B cell (primary cell): Measurements from ENCODE around the gene NDUFAF2. TPM values are rescaled to one million over a fixed set of nuclear protein-coding genes. Genes with fewer than 3 reads are reported as not detected.

Source experiments
- ATAC-seq: fragments of 200-7000 bp; cut with Tn5 transposase; one replicate; pipeline ENCODE4 v1.10.0; 2021; ENCODE audit warnings: low read depth, mild to moderate bottlenecking, moderate number of reproducible peaks, moderate library complexity
- CTCF ChIA-PET: fragments of 350-600 bp; sonication (Branson Sonifier 250); formaldehyde crosslinking; loops from one replicate; lab custom pipeline; 2021; ENCODE audit warnings: antibody characterized with exemption, inconsistent platforms; lab: Charles Lee
- POLR2A ChIA-PET: fragments of 350-600 bp; sonication (Branson Sonifier 250); formaldehyde crosslinking; loops from one replicate; lab custom pipeline; 2021; ENCODE audit warnings: antibody characterized with exemption; lab: Charles Lee
- DNase-seq: peaks from one replicate; pipeline ENCODE4 v3.0.0; 2013
- H2AFZ ChIP-seq: 2 replicates; pipeline ENCODE4 v1.6.1; 2012; ENCODE audit warnings: mild to moderate bottlenecking, low read depth, low read length; ENCODE audit not compliant: insufficient read depth, poor library complexity, severe bottlenecking
- H3K27ac ChIP-seq, 2 donors: 1 replicate in 1 of 2; 2 replicates in 1 of 2; pipeline ENCODE4 v1.5.1; 2012 to 2013; ENCODE audit warnings: low read length in 2 of 2, mild to moderate bottlenecking in 2 of 2, moderate library complexity in 1 of 2
- H3K27me3 ChIP-seq, 4 experiments: fragments of 200-600 bp in 1 of 4; sonication (generic) in 1 of 4; replicated peaks in 1 of 4; 1 replicate in 2 of 4; 2 replicates in 2 of 4; pipeline versions ENCODE4 v1.6.1 to v1.7.0; 2013 to 2016; ENCODE audit warnings: low read length in 3 of 4, mild to moderate bottlenecking in 2 of 4, mixed read lengths in 1 of 4, moderate library complexity in 1 of 4; ENCODE audit not compliant: insufficient read depth in 4 of 4, control insufficient read depth in 3 of 4; ENCODE audit errors: control extremely low read depth in 1 of 4
- H3K36me3 ChIP-seq, 2 experiments: replicated peaks in 1 of 2; 1 replicate in 1 of 2; 2 replicates in 1 of 2; pipeline versions ENCODE4 v1.6.1 to v1.7.1; 2013; ENCODE audit warnings: low read length in 1 of 2; ENCODE audit not compliant: insufficient read depth in 2 of 2, control insufficient read depth in 1 of 2; ENCODE audit errors: control extremely low read depth in 1 of 2, extremely low read depth in 1 of 2
- H3K4me1 ChIP-seq, 2 donors: fragments of 200-600 bp in 1 of 2; sonication (generic) in 1 of 2; 1 replicate in 1 of 2; 2 replicates in 1 of 2; pipeline versions ENCODE4 v1.5.1 to v1.6.1; 2013 to 2017; ENCODE audit warnings: low read length in 2 of 2; ENCODE audit not compliant: control insufficient read depth in 2 of 2, insufficient read depth in 2 of 2
- H3K4me2 ChIP-seq: replicated peaks from 2 replicates; pipeline ENCODE3; 2012; ENCODE audit warnings: mild to moderate bottlenecking, low read depth, low read length; ENCODE audit not compliant: poor library complexity, severe bottlenecking
- H3K4me3 ChIP-seq, 5 experiments: fragments of 200-600 bp in 1 of 5; sonication (generic) in 1 of 5; 1 replicate in 3 of 5; 2 replicates in 2 of 5; pipeline versions ENCODE4 v1.5.1 to v1.7.0; 2011 to 2016; ENCODE audit warnings: low read length in 4 of 5, mild to moderate bottlenecking in 4 of 5, low read depth in 2 of 5, control low read depth in 1 of 5, moderate library complexity in 1 of 5; ENCODE audit not compliant: insufficient read depth in 1 of 5; ENCODE audit errors: control extremely low read depth in 1 of 5, extremely low read depth in 1 of 5
- H3K79me2 ChIP-seq: fragments of 200-600 bp; sonication (generic); one replicate; pipeline ENCODE4 v1.6.0; 2016; ENCODE audit warnings: low read length; ENCODE audit not compliant: control insufficient read depth, insufficient read depth
- H3K9ac ChIP-seq: fragments of 200-600 bp; sonication (generic); 2 replicates; pipeline ENCODE4 v1.6.1; 2017; ENCODE audit warnings: mild to moderate bottlenecking, low read length, moderate library complexity
- H3K9me3 ChIP-seq, 3 donors: one replicate each; pipeline versions ENCODE4 v1.6.1 to v1.7.1; 2013; ENCODE audit warnings: low read length in 2 of 3; ENCODE audit not compliant: control insufficient read depth in 2 of 3, insufficient read depth in 1 of 3; ENCODE audit errors: control extremely low read depth in 1 of 3
- H4K20me1 ChIP-seq: 2 replicates; pipeline ENCODE4 v1.6.0; 2012; ENCODE audit warnings: mild to moderate bottlenecking, low read length; ENCODE audit not compliant: insufficient read depth, control insufficient read depth, poor library complexity, severe bottlenecking
- H3K27ac Mint-ChIP-seq: one replicate; pipeline ENCODE4 v1.8.0; 2021; ENCODE audit warnings: mixed read lengths
- H3K27me3 Mint-ChIP-seq: one replicate; pipeline ENCODE4 v1.8.0; 2021; ENCODE audit warnings: mixed read lengths
- H3K4me1 Mint-ChIP-seq: one replicate; pipeline ENCODE4 v1.8.0; 2021; ENCODE audit warnings: mixed read lengths
- H3K4me3 Mint-ChIP-seq: one replicate; pipeline ENCODE4 v1.8.0; 2021; ENCODE audit warnings: mixed read lengths
- H3K9me3 Mint-ChIP-seq: one replicate; pipeline ENCODE4 v1.8.0; 2022; ENCODE audit warnings: mixed read lengths; ENCODE audit not compliant: insufficient read depth
- EZH2 ChIP-seq: IDR thresholded peaks from 2 replicates; pipeline ENCODE4 v1.6.1; 2012; ENCODE audit warnings: borderline replicate concordance, low read depth, mild to moderate bottlenecking, moderate library complexity, low read length; ENCODE audit not compliant: insufficient read depth, poor library complexity, severe bottlenecking
- WGBS: methylation state at CpG from one replicate; pipeline ENCODE4 v1.1.5; 2013; ENCODE audit warnings: missing lambda C conversion rate; ENCODE audit not compliant: insufficient coverage; 5-methylcytosine and 5-hydroxymethylcytosine counted together
- intact Hi-C: fragments of 100-400 bp; cut with micrococcal nuclease; formaldehyde crosslinking; loops from one replicate; pipeline ENCODE4 v1.10.0; 2022
- polyA plus RNA-seq: library from polyadenylated mRNA; depleted of rRNA; stranded (reverse); fragments of >200 nt; gene quantifications from 2 replicates; pipeline ENCODE4 v1.2.3, GENCODE V29; 2012
- total RNA-seq, 2 donors: library from RNA; stranded (reverse); fragments of 120-200 nt in 1 of 2; gene quantifications; 1 replicate in 1 of 2; 2 replicates in 1 of 2; pipeline versions ENCODE4 v1.2.3 to v1.2.4, GENCODE V29; 2013 to 2022
- TF ChIP-seq, protein P1 (sequence below): fragments of 200-600 bp; IDR thresholded peaks from one replicate; pipeline ENCODE4 v1.8.0; 2022; ENCODE audit warnings: antibody characterized with exemption, mild to moderate bottlenecking

NDUFAF2 gene
- total and polyA plus RNA-seq, 2 donors (not counting 1 experiment from before 2014, with no cell fraction given) = 6.3 to 9.7 TPM

DNA sequence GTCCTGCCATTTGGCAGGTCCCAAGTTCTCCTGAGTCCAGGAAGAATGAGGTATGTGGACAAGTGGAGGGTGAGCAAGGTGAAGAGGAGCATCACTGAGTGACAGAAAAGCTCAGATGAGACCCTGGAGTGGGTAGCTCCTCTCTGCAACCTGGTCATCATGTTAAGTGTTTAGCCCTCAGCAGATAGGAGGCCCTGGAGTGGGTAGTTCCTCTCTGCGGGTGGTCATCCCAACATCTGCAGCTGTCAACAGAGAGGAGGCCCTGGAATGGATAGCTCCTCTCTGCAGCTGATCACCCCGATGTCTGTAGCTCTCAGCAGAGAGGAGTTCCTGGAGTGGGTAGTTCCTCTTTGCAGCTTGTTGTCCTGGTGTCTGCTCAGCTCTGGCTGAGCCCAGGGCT, 48.4 kb downstream of the NDUFAF2 start:
- Histone ChIP-seq H3K27ac (no peak overlapping the region), H3K9ac (no peak overlapping the region), H3K79me2 (peaks cover 20% of the 10 kb centered on the region), H3K4me2 (no peak overlapping the region), H3K36me3 (no peaks in the 10 kb centered on the region), H2AFZ (no peak overlapping the region), H3K4me1 (no peaks in the 10 kb centered on the region), H3K4me3 (no peak overlapping the region), H3K27me3 (no peaks in the 10 kb centered on the region), H3K9me3 (peaks cover 0 to 26% (median 20%) of the 10 kb centered on the region in 3 donors), H4K20me1 (no peaks in the 10 kb centered on the region)
- Mint-ChIP-seq H3K27me3 (no peaks in the 10 kb centered on the region), H3K9me3 (peaks cover 18% of the 10 kb centered on the region), H3K4me1 (no peaks in the 10 kb centered on the region), H3K27ac (no peak overlapping the region), H3K4me3 (no peak overlapping the region)
- intact Hi-C loops = no loop called here
- ChIA-PET CTCF (no interaction called here), POLR2A (no interaction called here)
- ATAC-seq = no peak
- no peak for TF ChIP-seq EZH2
- TF ChIP-seq, protein P1, sequence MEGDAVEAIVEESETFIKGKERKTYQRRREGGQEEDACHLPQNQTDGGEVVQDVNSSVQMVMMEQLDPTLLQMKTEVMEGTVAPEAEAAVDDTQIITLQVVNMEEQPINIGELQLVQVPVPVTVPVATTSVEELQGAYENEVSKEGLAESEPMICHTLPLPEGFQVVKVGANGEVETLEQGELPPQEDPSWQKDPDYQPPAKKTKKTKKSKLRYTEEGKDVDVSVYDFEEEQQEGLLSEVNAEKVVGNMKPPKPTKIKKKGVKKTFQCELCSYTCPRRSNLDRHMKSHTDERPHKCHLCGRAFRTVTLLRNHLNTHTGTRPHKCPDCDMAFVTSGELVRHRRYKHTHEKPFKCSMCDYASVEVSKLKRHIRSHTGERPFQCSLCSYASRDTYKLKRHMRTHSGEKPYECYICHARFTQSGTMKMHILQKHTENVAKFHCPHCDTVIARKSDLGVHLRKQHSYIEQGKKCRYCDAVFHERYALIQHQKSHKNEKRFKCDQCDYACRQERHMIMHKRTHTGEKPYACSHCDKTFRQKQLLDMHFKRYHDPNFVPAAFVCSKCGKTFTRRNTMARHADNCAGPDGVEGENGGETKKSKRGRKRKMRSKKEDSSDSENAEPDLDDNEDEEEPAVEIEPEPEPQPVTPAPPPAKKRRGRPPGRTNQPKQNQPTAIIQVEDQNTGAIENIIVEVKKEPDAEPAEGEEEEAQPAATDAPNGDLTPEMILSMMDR = no peak
- DNase-seq = no peak
- WGBS = 100% methylated on average over 2 of the region's 2 CpGs

DNA sequence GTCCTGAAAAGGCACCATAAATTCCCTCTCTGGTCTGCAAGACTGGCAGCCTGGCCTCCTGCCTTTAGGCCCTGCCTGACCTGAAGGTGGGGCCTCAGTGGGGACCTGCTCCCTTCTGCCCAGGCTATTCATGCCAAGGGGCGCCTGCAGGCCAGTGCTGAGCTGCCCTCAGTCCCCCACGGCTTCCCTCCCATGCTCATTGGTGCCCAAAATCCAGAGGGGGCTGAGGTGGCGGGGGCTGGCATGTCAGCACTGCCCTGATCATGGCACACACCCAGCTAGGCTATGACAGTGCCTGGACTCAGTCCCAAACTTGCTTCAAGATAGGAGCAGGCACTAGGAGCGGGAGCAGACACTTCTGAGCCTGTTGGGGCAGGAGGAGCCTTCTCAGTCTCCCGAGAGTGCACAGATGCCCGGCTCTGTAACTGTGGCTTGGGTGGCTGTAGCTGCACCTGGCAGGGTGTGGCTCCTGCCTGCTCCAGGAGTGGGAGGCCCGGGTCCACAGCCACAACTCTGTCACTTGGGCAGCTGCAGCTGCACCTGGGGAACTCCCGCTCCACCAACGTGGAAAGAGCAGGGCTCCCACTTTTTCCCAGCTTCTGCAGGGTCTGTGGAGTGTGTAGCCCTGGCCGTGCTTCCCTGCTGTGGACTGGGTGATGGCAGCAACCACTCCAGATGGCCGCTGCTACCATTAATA, 49.0 kb downstream of the NDUFAF2 start:
- Histone ChIP-seq H3K27me3 (no peaks in the 10 kb centered on the region), H4K20me1 (no peaks in the 10 kb centered on the region), H3K36me3 (no peaks in the 10 kb centered on the region), H3K79me2 (peaks cover 20% of the 10 kb centered on the region), H3K27ac (no peak overlapping the region), H3K9me3 (peaks cover 0 to 26% (median 20%) of the 10 kb centered on the region in 3 donors), H2AFZ (no peak overlapping the region), H3K4me1 (no peaks in the 10 kb centered on the region), H3K4me2 (no peak overlapping the region), H3K4me3 (no peak overlapping the region), H3K9ac (no peak overlapping the region)
- Mint-ChIP-seq H3K4me1 (no peaks in the 10 kb centered on the region), H3K27ac (no peak overlapping the region), H3K27me3 (no peaks in the 10 kb centered on the region), H3K9me3 (peaks cover 18% of the 10 kb centered on the region), H3K4me3 (no peak overlapping the region)
- ATAC-seq (no peak), DNase-seq (no peak)
- intact Hi-C loops = no loop called here
- CTCF ChIA-PET = no interaction called here
- POLR2A ChIA-PET = no interaction called here
- WGBS = 88% methylated on average over 10 of the region's 11 CpGs
- TF ChIP-seq, protein P1 = no peak
- no peak for TF ChIP-seq EZH2
